Activated T-helper 1 cell treated with anti-CD3 and anti-CD28 coated beads, Interleukin-12 subunit alpha, Interleukin-12 subunit beta, Interleukin-2, Interleukin-4 antibody, amounts not matched to agents 30 ng/mL and 10 ng/mL and 1 ng/mL, durations not matched to agents 14 hours and 24 hours and 36 hours (primary cell): Measurements from ENCODE around the gene SACM1L. TPM values are rescaled to one million over a fixed set of nuclear protein-coding genes. Genes with fewer than 3 reads are reported as not detected.
A peak's percentile ranks its signal among the peaks of the same experiment; 100 is the strongest.

Experiments used
- DNase-seq: peaks from one replicate; pipeline ENCODE4 v3.0.0; 2021; ENCODE audit warnings: low spot score
- H3K27ac Mint-ChIP-seq: one replicate; pipeline ENCODE4 v1.8.0; 2021; ENCODE audit warnings: mild to moderate bottlenecking, mixed read lengths
- H3K27me3 Mint-ChIP-seq: one replicate; pipeline ENCODE4 v1.8.0; 2022; ENCODE audit warnings: mild to moderate bottlenecking, moderate library complexity, mixed read lengths; ENCODE audit not compliant: insufficient read depth
- H3K36me3 Mint-ChIP-seq: one replicate; pipeline ENCODE4 v1.8.0; 2021; ENCODE audit warnings: low read depth, mixed read lengths
- H3K4me1 Mint-ChIP-seq: one replicate; pipeline ENCODE4 v1.8.0; 2021; ENCODE audit warnings: low read depth, mixed read lengths
- H3K4me3 Mint-ChIP-seq: one replicate; pipeline ENCODE4 v1.8.0; 2021; ENCODE audit warnings: mild to moderate bottlenecking, moderate library complexity, mixed read lengths
- H3K9me3 Mint-ChIP-seq: one replicate; pipeline ENCODE4 v1.8.0; 2021; ENCODE audit warnings: mixed read lengths
- intact Hi-C: fragments of 100-400 bp; cut with micrococcal nuclease; formaldehyde crosslinking; loops from one replicate; pipeline ENCODE4 v1.15.1; 2024
- total RNA-seq: library from RNA; stranded (reverse); gene quantifications from 2 replicates; pipeline ENCODE4 v1.2.3, GENCODE V29; 2022

Gene SACM1L
- total RNA-seq, 1 donor from 2014 or later = 112 TPM

GRCh38 chr3:45711931-45712330, 22.7 kb downstream of the SACM1L start:
- peaks cover 59% of the 10 kb centered on the region for H3K36me3 Mint-ChIP-seq
- H3K4me3 Mint-ChIP-seq = no peak overlapping the region
- H3K4me1 Mint-ChIP-seq = peaks cover 21% of the 10 kb centered on the region
- no peak overlapping the region for H3K27ac Mint-ChIP-seq
- H3K9me3 Mint-ChIP-seq = no peaks in the 10 kb centered on the region
- no peak for DNase-seq
- H3K27me3 Mint-ChIP-seq = no peaks in the 10 kb centered on the region
- intact Hi-C loops = no loop called here

GRCh38 chr3:45712434-45713110, 23.4 kb downstream of the SACM1L start:
- no peaks in the 10 kb centered on the region for H3K9me3 Mint-ChIP-seq
- H3K27ac Mint-ChIP-seq = no peak overlapping the region
- H3K36me3 Mint-ChIP-seq = peaks cover 60% of the 10 kb centered on the region
- DNase-seq = no peak
- intact Hi-C loops = no loop called here
- H3K4me3 Mint-ChIP-seq = no peak overlapping the region
- H3K4me1 Mint-ChIP-seq = peaks cover 25% of the 10 kb centered on the region
- H3K27me3 Mint-ChIP-seq = no peaks in the 10 kb centered on the region

GRCh38 chr3:45715945-45716344, 26.7 kb downstream of the SACM1L start:
- Mint-ChIP-seq H3K9me3 (no peaks in the 10 kb centered on the region), H3K36me3 (peaks cover 55% of the 10 kb centered on the region), H3K27me3 (no peaks in the 10 kb centered on the region), H3K4me1 (peaks cover 14% of the 10 kb centered on the region), H3K27ac (no peak overlapping the region), H3K4me3 (no peak overlapping the region)
- no peak for DNase-seq
- intact Hi-C loops = no loop called here

GRCh38 chr3:45716790-45717336, 27.7 kb downstream of the SACM1L start:
- H3K4me1 Mint-ChIP-seq = peaks cover 11% of the 10 kb centered on the region
- DNase-seq = no peak
- H3K27ac Mint-ChIP-seq = peak overlapping the region; percentile 11
- intact Hi-C loops = no loop called here
- H3K36me3 Mint-ChIP-seq = peaks cover 47% of the 10 kb centered on the region
- H3K27me3 Mint-ChIP-seq = no peaks in the 10 kb centered on the region
- H3K4me3 Mint-ChIP-seq = no peak overlapping the region
- H3K9me3 Mint-ChIP-seq = no peaks in the 10 kb centered on the region

- Mint-ChIP-seq H3K36me3 (peaks cover 57% of the 10 kb centered on the region), H3K27me3 (no peaks in the 10 kb centered on the region), H3K9me3 (no peaks in the 10 kb centered on the region), H3K4me3 (no peak overlapping the region), H3K4me1 (peaks cover 18% of the 10 kb centered on the region), H3K27ac (no peak overlapping the region)
- DNase-seq = no peak
- intact Hi-C loops = no loop called here
Measured at GRCh38 chr3:45719655-45720487, 30.7 kb downstream of the SACM1L start.

GRCh38 chr3:45724911-45725310, 35.7 kb downstream of the SACM1L start:
- Mint-ChIP-seq H3K4me1 (peaks cover 10% of the 10 kb centered on the region), H3K36me3 (peaks cover 61% of the 10 kb centered on the region), H3K27me3 (no peaks in the 10 kb centered on the region), H3K27ac (no peak overlapping the region), H3K4me3 (no peak overlapping the region), H3K9me3 (no peaks in the 10 kb centered on the region)
- DNase-seq = no peak
- intact Hi-C loops = no loop called here

- Mint-ChIP-seq H3K4me3 (no peak overlapping the region), H3K9me3 (no peaks in the 10 kb centered on the region), H3K27ac (no peak overlapping the region), H3K36me3 (peaks cover 55% of the 10 kb centered on the region), H3K4me1 (peaks cover 10% of the 10 kb centered on the region), H3K27me3 (no peaks in the 10 kb centered on the region)
- no peak for DNase-seq
- intact Hi-C loops = no loop called here
Measured at GRCh38 chr3:45729614-45730013, 40.4 kb downstream of the SACM1L start.

GRCh38 chr3:45730409-45731154, 41.4 kb downstream of the SACM1L start:
- Mint-ChIP-seq H3K36me3 (peaks cover 56% of the 10 kb centered on the region), H3K27me3 (no peaks in the 10 kb centered on the region), H3K27ac (no peak overlapping the region), H3K4me3 (no peak overlapping the region), H3K9me3 (no peaks in the 10 kb centered on the region), H3K4me1 (peaks cover 13% of the 10 kb centered on the region)
- no peak for DNase-seq
- intact Hi-C loops = no loop called here

- H3K4me1 Mint-ChIP-seq = peaks cover 30% of the 10 kb centered on the region
- no peaks in the 10 kb centered on the region for H3K27me3 Mint-ChIP-seq
- peaks cover 64% of the 10 kb centered on the region for H3K36me3 Mint-ChIP-seq
- peak overlapping the region; percentile 21 for H3K27ac Mint-ChIP-seq
- H3K9me3 Mint-ChIP-seq = no peaks in the 10 kb centered on the region
- intact Hi-C loops = no loop called here
- no peak overlapping the region for H3K4me3 Mint-ChIP-seq
- no peak for DNase-seq
Measured at GRCh38 chr3:45736707-45737106, 47.5 kb downstream of the SACM1L start.

GRCh38 chr3:45737234-45737633, 48.0 kb downstream of the SACM1L start:
- Mint-ChIP-seq H3K36me3 (peaks cover 65% of the 10 kb centered on the region), H3K27ac (peak overlapping the region; percentile 21), H3K4me1 (peaks cover 30% of the 10 kb centered on the region)

GRCh38 chr3:45739991-45740390, 50.8 kb downstream of the SACM1L start:
- Mint-ChIP-seq H3K4me1 (peaks cover 30% of the 10 kb centered on the region), H3K27ac (no peak overlapping the region), H3K9me3 (no peaks in the 10 kb centered on the region), H3K4me3 (no peak overlapping the region), H3K27me3 (no peaks in the 10 kb centered on the region), H3K36me3 (peaks cover 55% of the 10 kb centered on the region)
- DNase-seq = no peak
- intact Hi-C loops = loop anchor here (5.0 kb wide), 1 partner anchor 38 kb away; no protein-coding TSS in a partner anchor

More at GRCh38 chr3:45737234-45737633, 48.0 kb downstream of the SACM1L start:
- Mint-ChIP-seq H3K9me3 (no peaks in the 10 kb centered on the region), H3K4me3 (no peak overlapping the region), H3K27me3 (no peaks in the 10 kb centered on the region)
- DNase-seq = no peak
- intact Hi-C loops = no loop called here

GRCh38 chr3:45741247-45741646, 52.1 kb downstream of the SACM1L start:
- Mint-ChIP-seq H3K9me3 (no peaks in the 10 kb centered on the region), H3K36me3 (peaks cover 53% of the 10 kb centered on the region), H3K4me1 (peaks cover 25% of the 10 kb centered on the region), H3K27ac (peak overlapping the region; percentile 19), H3K27me3 (no peaks in the 10 kb centered on the region), H3K4me3 (no peak overlapping the region)
- intact Hi-C loops = loop anchor here (5.0 kb wide), 1 partner anchor 39 kb away; no protein-coding TSS in a partner anchor
- no peak for DNase-seq
